Ishikawa (cell line): ENCODE results near the gene CIPC.

ENCODE experiments used
- CEBPB ChIP-seq: IDR thresholded peaks from 2 replicates; pipeline ENCODE4 v1.6.1; 2012
- CREB1 ChIP-seq: IDR thresholded peaks from 2 replicates; pipeline ENCODE4 v1.6.1; 2012; ENCODE audit warnings: low read depth
- EGR1 ChIP-seq: IDR thresholded peaks from 2 replicates; pipeline ENCODE4 v1.6.1; 2012
- EP300 ChIP-seq: IDR thresholded peaks from 2 replicates; pipeline ENCODE4 v1.6.1; 2012; ENCODE audit warnings: borderline replicate concordance
- FOXM1 ChIP-seq: IDR thresholded peaks from 2 replicates; pipeline ENCODE4 v1.6.1; 2012; ENCODE audit warnings: low read depth, borderline replicate concordance
- NFIC ChIP-seq: IDR thresholded peaks from 2 replicates; pipeline ENCODE4 v1.6.1; 2012
- RAD21 ChIP-seq: IDR thresholded peaks from 2 replicates; pipeline ENCODE4 v1.6.1; 2012; ENCODE audit warnings: low read depth
- TAF1 ChIP-seq: IDR thresholded peaks from 2 replicates; pipeline ENCODE4 v1.6.1; 2012; ENCODE audit warnings: low read depth, mild to moderate bottlenecking
- TCF12 ChIP-seq: IDR thresholded peaks from 2 replicates; pipeline ENCODE4 v1.6.1; 2012; ENCODE audit warnings: low read depth
- TEAD4 ChIP-seq: IDR thresholded peaks from 2 replicates; pipeline ENCODE4 v1.6.1; 2012
- YY1 ChIP-seq: IDR thresholded peaks from 2 replicates; pipeline ENCODE4 v1.6.1; 2012; ENCODE audit warnings: low read depth
- ZBTB7A ChIP-seq: IDR thresholded peaks from 2 replicates; pipeline ENCODE4 v1.6.1; 2012; ENCODE audit warnings: low read depth
- TF ChIP-seq, protein P1 (sequence below): IDR thresholded peaks from 2 replicates; pipeline ENCODE4 v1.6.1; 2012
- TF ChIP-seq, protein P2 (sequence below): IDR thresholded peaks from 2 replicates; pipeline ENCODE4 v1.6.1; 2012; ENCODE audit warnings: low read depth, mild to moderate bottlenecking
- TF ChIP-seq, protein P3 (sequence below): IDR thresholded peaks from 2 replicates; pipeline ENCODE4 v1.6.1; 2012

The CIPC gene

DNA sequence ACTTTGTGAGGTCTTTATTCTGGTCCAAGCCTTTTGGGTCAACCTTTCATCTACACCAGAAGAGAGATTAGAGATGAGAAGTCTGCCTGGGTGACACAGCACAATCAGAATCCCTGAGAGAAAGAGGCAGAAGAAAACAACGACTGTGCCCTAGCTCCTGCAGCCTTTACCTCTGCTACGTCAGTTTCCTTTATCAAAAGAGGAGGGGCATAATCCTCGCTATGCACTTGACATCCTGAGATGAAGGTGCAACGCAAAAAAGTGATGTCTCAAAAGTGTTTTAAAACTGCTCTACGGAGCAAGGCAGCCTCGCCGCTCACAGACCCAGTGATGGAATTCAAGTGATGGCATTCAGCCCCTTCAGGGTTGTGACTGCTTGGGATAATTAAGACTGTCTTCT, 21.8 kb downstream of the CIPC start:
- TF ChIP-seq, protein P1, sequence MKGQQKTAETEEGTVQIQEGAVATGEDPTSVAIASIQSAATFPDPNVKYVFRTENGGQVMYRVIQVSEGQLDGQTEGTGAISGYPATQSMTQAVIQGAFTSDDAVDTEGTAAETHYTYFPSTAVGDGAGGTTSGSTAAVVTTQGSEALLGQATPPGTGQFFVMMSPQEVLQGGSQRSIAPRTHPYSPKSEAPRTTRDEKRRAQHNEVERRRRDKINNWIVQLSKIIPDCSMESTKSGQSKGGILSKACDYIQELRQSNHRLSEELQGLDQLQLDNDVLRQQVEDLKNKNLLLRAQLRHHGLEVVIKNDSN, result no peak
- TF ChIP-seq TCF12 (no peak), EGR1 (no peak), RAD21 (no peak), ZBTB7A (no peak), TAF1 (no peak), CREB1 (no peak), FOXM1 (no peak), CEBPB (no peak), YY1 (no peak), TEAD4 (no peak), EP300 (no peak)
- TF ChIP-seq, protein P2, sequence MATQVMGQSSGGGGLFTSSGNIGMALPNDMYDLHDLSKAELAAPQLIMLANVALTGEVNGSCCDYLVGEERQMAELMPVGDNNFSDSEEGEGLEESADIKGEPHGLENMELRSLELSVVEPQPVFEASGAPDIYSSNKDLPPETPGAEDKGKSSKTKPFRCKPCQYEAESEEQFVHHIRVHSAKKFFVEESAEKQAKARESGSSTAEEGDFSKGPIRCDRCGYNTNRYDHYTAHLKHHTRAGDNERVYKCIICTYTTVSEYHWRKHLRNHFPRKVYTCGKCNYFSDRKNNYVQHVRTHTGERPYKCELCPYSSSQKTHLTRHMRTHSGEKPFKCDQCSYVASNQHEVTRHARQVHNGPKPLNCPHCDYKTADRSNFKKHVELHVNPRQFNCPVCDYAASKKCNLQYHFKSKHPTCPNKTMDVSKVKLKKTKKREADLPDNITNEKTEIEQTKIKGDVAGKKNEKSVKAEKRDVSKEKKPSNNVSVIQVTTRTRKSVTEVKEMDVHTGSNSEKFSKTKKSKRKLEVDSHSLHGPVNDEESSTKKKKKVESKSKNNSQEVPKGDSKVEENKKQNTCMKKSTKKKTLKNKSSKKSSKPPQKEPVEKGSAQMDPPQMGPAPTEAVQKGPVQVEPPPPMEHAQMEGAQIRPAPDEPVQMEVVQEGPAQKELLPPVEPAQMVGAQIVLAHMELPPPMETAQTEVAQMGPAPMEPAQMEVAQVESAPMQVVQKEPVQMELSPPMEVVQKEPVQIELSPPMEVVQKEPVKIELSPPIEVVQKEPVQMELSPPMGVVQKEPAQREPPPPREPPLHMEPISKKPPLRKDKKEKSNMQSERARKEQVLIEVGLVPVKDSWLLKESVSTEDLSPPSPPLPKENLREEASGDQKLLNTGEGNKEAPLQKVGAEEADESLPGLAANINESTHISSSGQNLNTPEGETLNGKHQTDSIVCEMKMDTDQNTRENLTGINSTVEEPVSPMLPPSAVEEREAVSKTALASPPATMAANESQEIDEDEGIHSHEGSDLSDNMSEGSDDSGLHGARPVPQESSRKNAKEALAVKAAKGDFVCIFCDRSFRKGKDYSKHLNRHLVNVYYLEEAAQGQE, result no peak
- TF ChIP-seq, protein P3, sequence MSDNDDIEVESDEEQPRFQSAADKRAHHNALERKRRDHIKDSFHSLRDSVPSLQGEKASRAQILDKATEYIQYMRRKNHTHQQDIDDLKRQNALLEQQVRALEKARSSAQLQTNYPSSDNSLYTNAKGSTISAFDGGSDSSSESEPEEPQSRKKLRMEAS, result no peak

DNA sequence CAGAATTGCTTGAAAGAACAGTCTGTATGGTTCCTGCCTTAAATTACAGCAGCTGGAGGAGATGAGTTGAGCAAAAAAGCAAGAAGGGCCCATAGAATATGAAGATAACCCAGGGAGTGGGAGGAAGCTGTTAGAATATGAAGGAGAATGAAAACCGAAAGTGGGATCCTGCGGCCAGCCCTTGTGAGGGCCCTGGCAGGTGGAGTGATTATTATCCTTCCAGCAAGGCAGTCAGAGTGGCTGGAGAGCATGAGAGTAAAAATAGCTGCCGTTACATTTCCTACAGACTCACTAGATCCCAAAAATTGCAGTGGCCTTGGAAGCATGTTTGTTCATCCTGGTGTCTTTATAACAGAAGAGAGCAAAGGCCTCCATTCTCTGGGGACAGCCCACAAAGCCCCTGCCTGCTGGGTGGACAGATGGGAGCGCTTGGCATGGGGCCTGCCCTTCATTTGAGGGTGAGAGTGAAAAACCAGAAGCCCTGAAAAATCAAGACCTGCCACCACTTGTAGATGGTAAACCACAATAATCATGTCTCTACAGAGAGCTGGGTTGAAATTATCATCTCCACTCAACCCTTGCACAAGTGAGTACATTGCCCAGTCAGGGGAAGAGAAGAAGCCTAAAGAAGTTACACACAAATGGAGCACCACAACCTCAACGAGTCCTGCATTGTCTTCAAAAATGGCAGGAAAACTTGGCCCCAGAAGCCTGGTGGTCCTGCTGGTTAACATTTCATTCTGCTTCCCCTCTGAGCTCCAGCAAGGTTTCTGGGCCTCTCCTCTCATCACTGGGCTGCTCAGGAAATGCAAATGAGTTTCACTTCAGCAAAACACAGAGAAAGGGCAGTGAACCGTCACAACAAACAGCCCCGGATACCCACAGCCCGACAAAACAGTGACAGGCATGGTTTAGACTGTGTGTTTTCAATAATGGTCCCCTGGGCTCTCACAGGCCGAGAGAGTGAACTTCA, 23.0 kb downstream of the CIPC start:
- TF ChIP-seq NFIC, result no peak
- no peak for TF ChIP-seq FOXM1
- TF ChIP-seq, protein P1, result no peak
- TF ChIP-seq TCF12, result no peak
- no peak for TF ChIP-seq TEAD4

DNA sequence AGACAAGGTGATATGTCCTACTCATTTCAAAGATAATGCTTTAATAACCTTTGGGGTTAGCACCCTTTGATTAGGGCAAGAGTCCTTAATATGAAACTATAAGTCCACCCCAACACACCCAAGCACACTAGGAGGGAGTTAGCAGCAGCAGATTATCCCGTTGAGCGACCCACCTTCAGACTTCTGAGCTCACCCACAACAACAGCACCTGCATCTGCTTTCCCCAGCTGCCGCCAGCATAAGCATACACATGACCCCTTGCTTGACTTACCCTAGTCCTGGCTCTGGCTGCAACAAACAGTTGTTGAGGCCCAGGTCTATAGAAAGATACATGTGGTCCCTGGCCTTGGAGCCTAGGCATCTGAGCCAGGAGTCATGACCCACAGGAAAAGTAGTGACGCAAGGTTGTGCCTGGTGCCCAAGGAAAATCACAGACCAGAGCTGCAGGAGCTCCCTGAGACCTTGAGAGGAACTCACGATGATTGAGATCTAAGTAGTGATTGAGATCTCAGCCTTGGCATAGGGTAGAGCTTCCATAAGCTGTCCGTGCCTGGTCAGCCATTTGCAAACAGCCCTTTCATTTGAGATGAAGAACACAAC, 24.6 kb downstream of the CIPC start:
- TF ChIP-seq TEAD4, result no peak
- no peak for TF ChIP-seq TCF12
- no peak for TF ChIP-seq CREB1
- no peak for TF ChIP-seq CEBPB
- TF ChIP-seq, protein P3, result no peak
- TF ChIP-seq NFIC, result no peak
- no peak for TF ChIP-seq FOXM1

DNA sequence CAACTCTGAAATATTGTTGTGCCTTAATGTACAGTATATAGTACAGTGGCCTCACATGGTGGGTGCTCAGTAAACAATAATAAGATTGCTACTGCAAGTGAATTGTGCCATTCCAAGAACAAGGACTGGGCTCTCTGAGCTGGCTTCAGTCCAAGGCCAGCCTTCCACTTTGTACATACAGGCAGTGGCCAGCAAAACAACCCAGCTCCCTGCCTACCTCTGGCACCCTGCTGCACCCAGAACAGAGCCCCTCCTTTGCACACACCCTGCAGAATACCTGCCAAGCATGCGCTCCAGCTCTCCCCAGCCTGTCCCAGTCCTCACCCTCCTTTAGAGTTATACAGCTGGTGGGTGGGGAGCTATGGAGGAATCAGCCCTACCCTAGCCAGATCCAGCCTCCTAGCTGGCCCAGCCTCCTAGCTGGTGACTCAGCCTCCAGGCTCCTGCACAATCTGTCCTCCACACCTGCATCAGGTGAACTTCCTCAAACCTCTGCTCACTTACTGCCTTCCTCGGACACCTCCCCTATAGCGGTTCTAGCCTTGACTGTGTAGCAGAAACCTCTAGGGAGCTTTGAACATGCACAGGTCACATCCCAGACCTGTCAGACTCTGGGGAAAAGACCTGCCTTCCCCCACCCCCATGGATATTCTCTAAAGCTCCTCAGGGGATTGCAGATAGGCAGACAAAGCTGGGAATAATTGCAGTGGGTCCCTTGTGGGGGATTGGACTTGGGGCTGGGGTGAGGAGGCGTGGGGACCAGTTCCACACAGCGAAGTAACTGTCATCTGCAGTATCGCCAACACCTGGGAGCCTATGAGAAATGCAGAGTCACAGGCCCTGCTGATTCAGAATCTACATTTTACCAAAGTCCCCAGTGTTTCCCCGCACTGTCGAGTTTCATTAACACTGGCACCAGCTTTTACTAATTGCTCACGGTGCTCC, 25.6 kb downstream of the CIPC start:
- TF ChIP-seq EP300, result no peak
- TF ChIP-seq, protein P2, result no peak
- TF ChIP-seq CEBPB, result 0 out of 2 replicates have a peak, but pooled peaks have one; percentile 4
- TF ChIP-seq, protein P3, result peak; percentile 72; the same call in 1 of the 2 replicates
- TF ChIP-seq ZBTB7A, result no peak
- no peak for TF ChIP-seq TEAD4
- TF ChIP-seq YY1, result no peak
- no peak for TF ChIP-seq CREB1
- no peak for TF ChIP-seq RAD21
- no peak for TF ChIP-seq FOXM1
- no peak for TF ChIP-seq EGR1
- TF ChIP-seq, protein P1, result no peak
- TF ChIP-seq TCF12, result peak; percentile 53
- no peak for TF ChIP-seq TAF1
- TF ChIP-seq NFIC, result peak; percentile 86
